LNCaP clone FGC (cell line): ENCODE data around the gene FOXE1.

Experiments
- DNase-seq: peaks from one replicate; pipeline ENCODE4 v3.0.0-alpha.2; 2011; ENCODE audit warnings: low read depth
- H3K4me3 ChIP-seq: 2 replicates; pipeline ENCODE4 v1.5.1; 2011; ENCODE audit warnings: mild to moderate bottlenecking, low read depth, low read length, control low read depth
- TF ChIP-seq, protein P1 (sequence below): IDR thresholded peaks from 2 replicates; pipeline ENCODE4 v1.5.1; 2012; ENCODE audit warnings: mild to moderate bottlenecking; ENCODE audit not compliant: control insufficient read depth, insufficient read depth; ENCODE audit errors: extremely low read depth

Gene FOXE1

DNA sequence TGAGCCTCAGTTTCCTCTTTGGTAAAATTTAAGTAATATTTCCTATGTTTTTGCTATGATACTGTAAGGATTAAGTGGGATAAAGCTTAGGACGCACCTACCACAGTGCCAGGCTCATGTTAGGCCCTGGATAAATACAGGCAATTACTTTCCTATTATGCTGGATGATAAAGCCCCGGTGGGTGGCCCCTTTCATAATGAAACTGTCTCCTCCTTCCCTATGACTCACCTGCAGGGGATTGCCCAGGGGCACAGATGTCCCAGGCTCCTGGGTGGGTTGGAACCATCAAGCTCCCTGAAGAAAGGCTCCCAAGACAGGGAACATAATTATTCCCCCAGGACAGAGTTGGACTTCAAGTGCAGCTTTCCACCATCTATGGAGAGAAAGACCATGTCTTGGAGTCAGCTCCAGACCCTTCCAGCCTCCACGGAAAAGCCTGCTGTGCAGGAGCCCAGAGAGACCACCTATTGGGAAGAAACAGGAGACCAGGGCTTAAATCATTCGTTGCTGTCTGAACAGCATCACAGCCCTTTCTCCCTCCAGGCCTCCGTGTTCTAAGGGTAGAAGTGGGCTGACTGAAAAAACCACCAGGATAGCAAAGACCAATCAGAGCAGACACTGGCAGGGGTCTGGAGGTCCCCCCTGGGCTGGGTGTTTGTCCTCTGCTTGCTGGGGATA is 43.2 kb upstream of the FOXE1 start:
- no peak overlapping the region for H3K4me3 ChIP-seq
- TF ChIP-seq, protein P1, sequence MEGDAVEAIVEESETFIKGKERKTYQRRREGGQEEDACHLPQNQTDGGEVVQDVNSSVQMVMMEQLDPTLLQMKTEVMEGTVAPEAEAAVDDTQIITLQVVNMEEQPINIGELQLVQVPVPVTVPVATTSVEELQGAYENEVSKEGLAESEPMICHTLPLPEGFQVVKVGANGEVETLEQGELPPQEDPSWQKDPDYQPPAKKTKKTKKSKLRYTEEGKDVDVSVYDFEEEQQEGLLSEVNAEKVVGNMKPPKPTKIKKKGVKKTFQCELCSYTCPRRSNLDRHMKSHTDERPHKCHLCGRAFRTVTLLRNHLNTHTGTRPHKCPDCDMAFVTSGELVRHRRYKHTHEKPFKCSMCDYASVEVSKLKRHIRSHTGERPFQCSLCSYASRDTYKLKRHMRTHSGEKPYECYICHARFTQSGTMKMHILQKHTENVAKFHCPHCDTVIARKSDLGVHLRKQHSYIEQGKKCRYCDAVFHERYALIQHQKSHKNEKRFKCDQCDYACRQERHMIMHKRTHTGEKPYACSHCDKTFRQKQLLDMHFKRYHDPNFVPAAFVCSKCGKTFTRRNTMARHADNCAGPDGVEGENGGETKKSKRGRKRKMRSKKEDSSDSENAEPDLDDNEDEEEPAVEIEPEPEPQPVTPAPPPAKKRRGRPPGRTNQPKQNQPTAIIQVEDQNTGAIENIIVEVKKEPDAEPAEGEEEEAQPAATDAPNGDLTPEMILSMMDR: no peak
- no peak for DNase-seq

DNA sequence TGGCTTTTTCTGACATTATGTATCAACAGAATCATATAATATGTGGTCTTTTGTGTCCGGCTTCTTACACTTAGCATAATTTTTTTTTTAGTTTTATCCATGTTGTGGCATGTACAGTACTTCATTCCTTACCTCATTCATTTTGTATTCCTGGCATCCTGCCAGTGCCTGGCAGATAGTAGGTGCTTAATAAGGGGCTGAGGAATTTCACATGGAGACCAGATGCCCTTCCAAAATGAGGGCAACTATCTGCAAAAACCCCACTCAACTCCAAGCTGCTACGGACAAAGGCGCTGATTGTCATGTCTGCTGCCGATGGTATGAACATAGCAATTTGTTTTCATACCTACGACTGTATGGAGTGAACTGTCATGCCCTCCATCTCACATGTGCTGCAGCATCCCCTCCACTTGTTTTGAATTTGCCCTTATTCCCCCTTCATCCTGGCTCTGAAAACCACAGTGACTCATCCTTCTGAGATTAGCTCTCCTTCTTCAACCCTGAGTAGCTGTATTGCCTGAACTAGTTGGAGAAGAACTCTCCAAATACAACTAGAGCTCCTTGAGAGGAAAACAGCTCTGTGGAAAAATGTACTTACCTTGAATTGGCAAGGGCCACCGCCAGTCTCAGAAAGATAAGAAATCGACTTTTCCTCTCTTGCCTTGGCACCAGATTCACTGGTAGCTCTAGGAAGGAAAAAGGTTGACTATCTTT is 41.3 kb upstream of the FOXE1 start:
- TF ChIP-seq, protein P1: no peak
- no peak overlapping the region for H3K4me3 ChIP-seq
- DNase-seq: no peak

DNA sequence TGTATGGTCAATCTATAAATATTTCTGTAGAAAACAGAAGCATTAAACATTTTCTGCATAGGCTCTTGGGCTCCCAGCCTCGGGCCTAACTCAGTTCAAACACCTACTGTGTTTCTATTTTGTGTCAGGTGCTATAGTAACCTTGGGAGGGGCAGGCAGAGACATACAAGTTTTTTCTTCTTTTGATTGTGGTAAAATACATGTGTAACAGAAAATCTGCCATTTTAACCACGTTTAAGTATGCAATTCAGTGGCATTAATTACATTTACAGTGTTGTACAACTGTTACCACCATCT is 40.8 kb upstream of the FOXE1 start:
- no peak overlapping the region for H3K4me3 ChIP-seq
- no peak for DNase-seq
- TF ChIP-seq, protein P1: no peak

DNA sequence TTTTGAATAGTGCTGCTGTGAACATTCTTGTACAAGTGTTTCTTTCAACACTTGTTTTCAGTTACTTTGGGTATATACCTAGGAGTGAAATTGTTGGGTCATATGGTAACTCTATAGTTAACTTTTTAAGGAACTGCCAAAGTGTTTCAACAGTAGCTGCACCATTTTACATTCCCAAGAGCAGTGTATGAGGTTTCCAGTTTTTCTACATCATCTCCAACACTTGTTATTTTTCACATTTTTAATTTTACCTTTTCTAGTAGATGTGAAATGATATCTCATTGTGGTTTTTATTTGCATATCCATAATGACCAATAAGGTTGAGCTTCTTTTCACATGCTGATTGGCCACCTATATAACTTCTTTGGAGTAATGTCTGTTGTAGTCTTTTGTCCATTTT is 40.0 kb upstream of the FOXE1 start:
- TF ChIP-seq, protein P1: no peak
- no peak overlapping the region for H3K4me3 ChIP-seq
- DNase-seq: no peak

DNA sequence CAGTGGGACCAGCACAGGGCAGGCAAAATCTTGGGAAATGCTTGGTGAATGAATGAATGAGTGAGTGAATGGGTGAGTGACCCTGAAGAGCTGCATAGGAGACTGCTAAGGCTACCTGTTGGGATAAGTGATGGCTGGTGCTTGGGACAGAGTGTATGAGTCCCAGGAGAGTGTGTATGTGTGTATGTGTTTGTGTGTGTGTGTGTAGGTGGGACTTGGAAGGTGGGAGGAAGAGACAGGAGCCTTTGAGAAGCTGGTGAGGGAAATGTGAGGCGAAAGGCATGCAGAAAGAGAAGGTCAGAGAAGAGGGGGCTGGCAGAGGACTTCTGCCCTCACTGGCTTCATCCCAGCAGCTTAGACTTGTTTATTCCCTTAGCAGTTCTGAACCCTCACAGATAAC is 33.3 kb upstream of the FOXE1 start:
- H3K4me3 ChIP-seq: no peak overlapping the region

DNA sequence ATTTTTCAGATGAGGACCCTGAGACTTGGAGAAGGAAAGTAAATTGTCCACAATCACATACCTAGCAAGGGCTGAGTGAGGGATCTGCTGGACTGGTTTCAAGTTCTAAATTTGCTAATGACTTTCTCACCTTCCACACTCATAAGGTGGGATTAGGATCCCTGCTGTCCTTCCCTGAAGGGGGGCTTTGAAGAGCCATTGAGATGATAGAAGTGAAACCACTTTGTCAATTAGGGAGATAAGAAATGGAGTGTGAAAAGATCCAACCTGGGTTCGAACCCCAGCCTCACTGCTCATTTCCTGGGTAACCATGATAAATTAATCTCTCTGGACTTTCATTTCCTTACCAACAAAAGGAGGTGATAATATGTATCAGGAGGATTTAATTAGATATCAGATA is 32.7 kb upstream of the FOXE1 start:
- no peak overlapping the region for H3K4me3 ChIP-seq
- TF ChIP-seq, protein P1: no peak
- no peak for DNase-seq

More for the DNA sequence above, 33.3 kb upstream of the FOXE1 start:
- TF ChIP-seq, protein P1: no peak
- no peak for DNase-seq
